Neural cell (in vitro differentiated cells): ENCODE results near the gene CEMIP.

Source experiments
- EP300 ChIP-seq: fragments of 450-650 bp; conservative IDR thresholded peaks from 2 replicates; pipeline ENCODE4 v1.6.1; 2014; ENCODE audit warnings: antibody characterized with exemption, mild to moderate bottlenecking, moderate library complexity; ENCODE audit not compliant: poor library complexity, severe bottlenecking
- EZH2 ChIP-seq: fragments of 200-600, 300-800 bp; shearing (Covaris generic), sonication (generic); IDR thresholded peaks from 2 replicates; pipeline ENCODE4 v1.6.1; 2014; ENCODE audit warnings: antibody characterized with exemption, low read length, borderline replicate concordance, mild to moderate bottlenecking; ENCODE audit not compliant: insufficient read depth, poor library complexity, severe bottlenecking
- MXI1 ChIP-seq: fragments of 450-650 bp; conservative IDR thresholded peaks from 2 replicates; pipeline ENCODE4 v1.6.1; 2014; ENCODE audit warnings: antibody characterized with exemption, mild to moderate bottlenecking; ENCODE audit not compliant: poor library complexity, severe bottlenecking
- POLR2AphosphoS5 ChIP-seq: IDR thresholded peaks from 2 replicates; pipeline ENCODE4 v1.6.1; 2012
- RAD21 ChIP-seq: fragments of 450-650 bp; conservative IDR thresholded peaks from 2 replicates; pipeline ENCODE4 v1.6.1; 2014; ENCODE audit warnings: antibody characterized with exemption, mild to moderate bottlenecking, moderate library complexity
- SMC3 ChIP-seq: fragments of 450-650 bp; conservative IDR thresholded peaks from 2 replicates; pipeline ENCODE4 v1.6.1; 2014; ENCODE audit warnings: antibody characterized with exemption, mild to moderate bottlenecking, moderate library complexity; ENCODE audit not compliant: poor library complexity
- TAF1 ChIP-seq: IDR thresholded peaks from 2 replicates; pipeline ENCODE4 v1.6.1; 2012; ENCODE audit warnings: low read depth
- TF ChIP-seq, protein P1 (sequence below): fragments of 450-650 bp; IDR thresholded peaks from 2 replicates; pipeline ENCODE4 v1.5.1; 2014; ENCODE audit warnings: antibody characterized with exemption, mild to moderate bottlenecking, moderate library complexity; ENCODE audit not compliant: poor library complexity, severe bottlenecking
- TF ChIP-seq, protein P2 (sequence below): IDR thresholded peaks from 2 replicates; pipeline ENCODE4 v1.6.1; 2012; ENCODE audit warnings: borderline replicate concordance

- TF ChIP-seq, protein P1, sequence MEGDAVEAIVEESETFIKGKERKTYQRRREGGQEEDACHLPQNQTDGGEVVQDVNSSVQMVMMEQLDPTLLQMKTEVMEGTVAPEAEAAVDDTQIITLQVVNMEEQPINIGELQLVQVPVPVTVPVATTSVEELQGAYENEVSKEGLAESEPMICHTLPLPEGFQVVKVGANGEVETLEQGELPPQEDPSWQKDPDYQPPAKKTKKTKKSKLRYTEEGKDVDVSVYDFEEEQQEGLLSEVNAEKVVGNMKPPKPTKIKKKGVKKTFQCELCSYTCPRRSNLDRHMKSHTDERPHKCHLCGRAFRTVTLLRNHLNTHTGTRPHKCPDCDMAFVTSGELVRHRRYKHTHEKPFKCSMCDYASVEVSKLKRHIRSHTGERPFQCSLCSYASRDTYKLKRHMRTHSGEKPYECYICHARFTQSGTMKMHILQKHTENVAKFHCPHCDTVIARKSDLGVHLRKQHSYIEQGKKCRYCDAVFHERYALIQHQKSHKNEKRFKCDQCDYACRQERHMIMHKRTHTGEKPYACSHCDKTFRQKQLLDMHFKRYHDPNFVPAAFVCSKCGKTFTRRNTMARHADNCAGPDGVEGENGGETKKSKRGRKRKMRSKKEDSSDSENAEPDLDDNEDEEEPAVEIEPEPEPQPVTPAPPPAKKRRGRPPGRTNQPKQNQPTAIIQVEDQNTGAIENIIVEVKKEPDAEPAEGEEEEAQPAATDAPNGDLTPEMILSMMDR: no peak
- TF ChIP-seq, protein P2, sequence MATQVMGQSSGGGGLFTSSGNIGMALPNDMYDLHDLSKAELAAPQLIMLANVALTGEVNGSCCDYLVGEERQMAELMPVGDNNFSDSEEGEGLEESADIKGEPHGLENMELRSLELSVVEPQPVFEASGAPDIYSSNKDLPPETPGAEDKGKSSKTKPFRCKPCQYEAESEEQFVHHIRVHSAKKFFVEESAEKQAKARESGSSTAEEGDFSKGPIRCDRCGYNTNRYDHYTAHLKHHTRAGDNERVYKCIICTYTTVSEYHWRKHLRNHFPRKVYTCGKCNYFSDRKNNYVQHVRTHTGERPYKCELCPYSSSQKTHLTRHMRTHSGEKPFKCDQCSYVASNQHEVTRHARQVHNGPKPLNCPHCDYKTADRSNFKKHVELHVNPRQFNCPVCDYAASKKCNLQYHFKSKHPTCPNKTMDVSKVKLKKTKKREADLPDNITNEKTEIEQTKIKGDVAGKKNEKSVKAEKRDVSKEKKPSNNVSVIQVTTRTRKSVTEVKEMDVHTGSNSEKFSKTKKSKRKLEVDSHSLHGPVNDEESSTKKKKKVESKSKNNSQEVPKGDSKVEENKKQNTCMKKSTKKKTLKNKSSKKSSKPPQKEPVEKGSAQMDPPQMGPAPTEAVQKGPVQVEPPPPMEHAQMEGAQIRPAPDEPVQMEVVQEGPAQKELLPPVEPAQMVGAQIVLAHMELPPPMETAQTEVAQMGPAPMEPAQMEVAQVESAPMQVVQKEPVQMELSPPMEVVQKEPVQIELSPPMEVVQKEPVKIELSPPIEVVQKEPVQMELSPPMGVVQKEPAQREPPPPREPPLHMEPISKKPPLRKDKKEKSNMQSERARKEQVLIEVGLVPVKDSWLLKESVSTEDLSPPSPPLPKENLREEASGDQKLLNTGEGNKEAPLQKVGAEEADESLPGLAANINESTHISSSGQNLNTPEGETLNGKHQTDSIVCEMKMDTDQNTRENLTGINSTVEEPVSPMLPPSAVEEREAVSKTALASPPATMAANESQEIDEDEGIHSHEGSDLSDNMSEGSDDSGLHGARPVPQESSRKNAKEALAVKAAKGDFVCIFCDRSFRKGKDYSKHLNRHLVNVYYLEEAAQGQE: no peak
- TF ChIP-seq TAF1 (no peak), EZH2 (no peak), MXI1 (no peak), SMC3 (no peak), POLR2AphosphoS5 (no peak), EP300 (no peak), RAD21 (no peak)
Observed at GRCh38 chr15:80982839-80983238, 203.7 kb downstream of the CEMIP start.
